Activated naive CD4-positive, alpha-beta T cell treated with anti-CD3 and anti-CD28 coated beads for 36 hours (primary cell): Measurements from ENCODE around the gene MAP1LC3C. TPM values are rescaled to one million over a fixed set of nuclear protein-coding genes. Genes with fewer than 3 reads are reported as not detected.
A peak's percentile ranks its signal among the peaks of the same experiment; 100 is the strongest.

Experiments used
- CTCF ChIA-PET: fragments of 350-600 bp; sonication (Branson Sonifier 250); formaldehyde crosslinking; loops from one replicate; lab custom pipeline; 2021; ENCODE audit warnings: antibody characterized with exemption; lab: Charles Lee
- DNase-seq: peaks from one replicate; pipeline ENCODE4 v3.0.0-alpha.2; 2020
- H3K27ac Mint-ChIP-seq: one replicate; pipeline ENCODE4 v1.8.0; 2021; ENCODE audit warnings: mild to moderate bottlenecking, mixed read lengths
- H3K27me3 Mint-ChIP-seq: one replicate; pipeline ENCODE4 v1.8.0; 2021; ENCODE audit warnings: low read depth, mixed read lengths
- H3K36me3 Mint-ChIP-seq: one replicate; pipeline ENCODE4 v1.8.0; 2021; ENCODE audit warnings: low read depth, mixed read lengths
- H3K4me1 Mint-ChIP-seq: one replicate; pipeline ENCODE4 v1.8.0; 2021; ENCODE audit warnings: low read depth, mixed read lengths
- H3K4me3 Mint-ChIP-seq: one replicate; pipeline ENCODE4 v1.8.0; 2021; ENCODE audit warnings: mild to moderate bottlenecking, moderate library complexity, mixed read lengths
- H3K9me3 Mint-ChIP-seq: one replicate; pipeline ENCODE4 v1.8.0; 2021; ENCODE audit warnings: mixed read lengths
- intact Hi-C: fragments of 100-400 bp; cut with micrococcal nuclease; formaldehyde crosslinking; loops from one replicate; pipeline ENCODE4 v1.15.1; 2023
- total RNA-seq, 2 experiments: library from RNA; stranded (reverse); gene quantifications; one replicate each; pipeline ENCODE4 v1.2.3, GENCODE V29; 2021

MAP1LC3C gene
- not detected for total RNA-seq

DNA sequence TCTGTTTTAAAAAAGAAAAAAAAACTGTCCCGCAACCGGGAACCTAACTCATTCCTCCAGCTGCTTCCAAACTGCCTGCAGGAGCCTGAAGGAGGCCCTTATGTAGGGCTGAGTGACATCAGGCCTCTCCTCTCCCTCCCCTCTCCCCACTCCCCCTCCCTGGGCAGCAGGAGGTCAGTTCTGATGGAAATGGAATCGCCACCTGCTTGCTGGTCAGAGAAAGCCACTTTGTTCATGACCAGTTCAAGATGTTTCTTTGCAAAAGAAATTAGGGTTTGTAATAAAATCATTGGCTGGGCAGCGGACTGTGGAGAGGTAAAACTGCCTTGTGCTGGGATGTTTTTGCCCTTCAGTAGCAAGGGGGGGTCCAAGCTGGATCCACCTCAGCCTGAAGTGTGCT is at the start of gene MAP1LC3C:
Gene MAP1LC3C (minus strand): TSS at position 73 of the 400 bp plus-strand sequence. CDS start 90 bp downstream, outside the sequence.
- H3K9me3 Mint-ChIP-seq, result no peaks in the 10 kb centered on the region
- H3K27me3 Mint-ChIP-seq, result peaks cover 1% of the 10 kb centered on the region
- H3K4me3 Mint-ChIP-seq, result peak within 1 kb of the TSS; percentile 54
- DNase-seq, result no peak
- intact Hi-C loops, result loop anchor here (5.0 kb wide), 1 partner anchor 482 kb away; the partner anchor contains the start of gene FH
- no peaks in the 10 kb centered on the region for H3K36me3 Mint-ChIP-seq
- no peak within 1 kb of the TSS for H3K27ac Mint-ChIP-seq
- peaks cover 3% of the 10 kb centered on the region for H3K4me1 Mint-ChIP-seq
- CTCF ChIA-PET, result interaction anchor here (0.6 to 3.1 kb wide), 17 partner anchors 8 to 467 kb away, joined by 3 to 20 read pairs (median 5); partner anchors contain the start of gene KMO

DNA sequence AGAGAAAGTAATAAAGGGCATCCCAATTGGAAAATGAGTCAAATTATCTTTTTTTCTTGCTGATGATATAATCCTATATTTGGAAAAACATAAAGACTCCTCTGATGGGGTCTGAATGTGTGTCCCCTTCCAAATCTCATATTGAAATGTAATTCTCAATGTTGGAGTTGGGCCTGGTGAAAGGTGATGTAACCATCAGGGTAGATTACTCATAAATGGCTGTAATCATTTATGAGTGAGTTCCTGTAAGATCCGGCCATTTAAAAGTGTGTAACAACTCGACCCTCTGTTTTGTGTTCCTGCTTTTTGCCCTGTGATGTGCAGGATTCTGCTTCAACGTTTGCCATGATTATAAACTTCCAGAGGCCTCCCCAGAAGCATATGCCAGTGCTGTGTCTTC is 44.3 kb upstream of the MAP1LC3C start:
- DNase-seq, result no peak
- intact Hi-C loops, result no loop called here
- CTCF ChIA-PET, result no interaction called here
- Mint-ChIP-seq H3K4me1 (no peaks in the 10 kb centered on the region), H3K27ac (no peak overlapping the region), H3K9me3 (peaks cover 4% of the 10 kb centered on the region), H3K4me3 (no peak overlapping the region), H3K36me3 (no peaks in the 10 kb centered on the region), H3K27me3 (no peaks in the 10 kb centered on the region)

DNA sequence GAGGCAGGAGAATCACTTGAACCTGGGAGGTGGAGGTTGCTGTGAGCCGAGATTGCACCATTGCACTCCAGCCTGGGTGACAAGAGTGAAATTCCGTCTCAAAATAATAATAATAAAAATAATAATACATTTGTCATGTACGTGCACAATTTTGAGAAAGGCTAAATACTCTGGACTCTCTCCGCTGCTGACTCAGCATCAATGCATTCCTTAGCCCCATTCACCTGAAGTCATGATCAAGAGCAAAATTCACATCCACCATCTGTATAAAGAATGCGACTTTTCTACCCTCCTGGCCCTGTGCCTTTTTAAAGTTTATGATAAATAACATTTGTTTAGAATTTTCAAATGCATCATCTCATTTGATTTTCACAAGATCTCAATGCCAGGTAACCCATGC is 35.5 kb upstream of the MAP1LC3C start:
- H3K27ac Mint-ChIP-seq, result no peak overlapping the region
- H3K27me3 Mint-ChIP-seq, result peaks cover 7% of the 10 kb centered on the region
- CTCF ChIA-PET, result no interaction called here
- no peak overlapping the region for H3K4me3 Mint-ChIP-seq
- no peaks in the 10 kb centered on the region for H3K9me3 Mint-ChIP-seq
- H3K36me3 Mint-ChIP-seq, result no peaks in the 10 kb centered on the region
- no peak for DNase-seq
- intact Hi-C loops, result no loop called here
- H3K4me1 Mint-ChIP-seq, result no peaks in the 10 kb centered on the region

DNA sequence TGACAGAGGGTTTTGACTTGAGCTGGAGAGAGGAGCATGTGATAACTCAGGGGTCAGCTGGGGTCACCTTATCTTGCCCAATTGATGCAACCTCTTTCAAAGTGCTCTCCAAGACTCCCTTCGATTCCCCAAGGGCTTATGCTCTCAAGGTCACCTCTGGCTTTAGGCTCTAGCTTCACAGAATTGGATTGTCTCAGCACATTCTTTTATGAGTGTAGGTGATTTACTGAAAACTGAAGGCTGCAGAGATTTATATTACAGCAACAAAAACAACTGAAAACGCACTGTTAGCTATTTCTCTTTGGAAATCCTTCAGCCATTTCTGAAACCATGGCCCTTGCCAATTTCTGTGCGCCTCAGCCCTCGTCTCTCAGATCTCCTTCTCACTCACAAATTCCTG is 34.5 kb upstream of the MAP1LC3C start:
- Mint-ChIP-seq H3K36me3 (no peaks in the 10 kb centered on the region), H3K4me3 (no peak overlapping the region), H3K4me1 (no peaks in the 10 kb centered on the region), H3K27ac (no peak overlapping the region), H3K27me3 (peaks cover 7% of the 10 kb centered on the region), H3K9me3 (no peaks in the 10 kb centered on the region)
- CTCF ChIA-PET, result no interaction called here
- DNase-seq, result no peak
- intact Hi-C loops, result no loop called here

DNA sequence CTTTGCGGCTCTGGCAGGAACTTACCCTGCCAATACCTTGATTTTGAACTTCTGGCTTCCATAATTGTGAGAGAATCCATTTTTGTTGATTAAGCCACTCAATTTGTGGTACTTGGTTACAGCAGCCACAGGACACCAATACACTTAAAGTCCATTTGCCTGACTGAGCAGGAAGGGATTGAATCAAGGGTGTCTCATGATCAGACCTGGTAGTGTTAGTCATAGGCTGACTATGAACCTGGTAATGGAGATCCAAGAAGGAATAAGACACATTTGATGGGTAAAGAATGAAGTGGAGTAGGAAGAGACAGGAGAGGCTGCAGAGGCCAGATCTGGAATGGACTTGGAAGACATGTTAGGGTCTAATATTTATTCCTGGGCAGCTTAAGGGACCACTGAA is 31.2 kb upstream of the MAP1LC3C start:
- no peak for DNase-seq
- H3K9me3 Mint-ChIP-seq, result no peaks in the 10 kb centered on the region
- CTCF ChIA-PET, result no interaction called here

DNA sequence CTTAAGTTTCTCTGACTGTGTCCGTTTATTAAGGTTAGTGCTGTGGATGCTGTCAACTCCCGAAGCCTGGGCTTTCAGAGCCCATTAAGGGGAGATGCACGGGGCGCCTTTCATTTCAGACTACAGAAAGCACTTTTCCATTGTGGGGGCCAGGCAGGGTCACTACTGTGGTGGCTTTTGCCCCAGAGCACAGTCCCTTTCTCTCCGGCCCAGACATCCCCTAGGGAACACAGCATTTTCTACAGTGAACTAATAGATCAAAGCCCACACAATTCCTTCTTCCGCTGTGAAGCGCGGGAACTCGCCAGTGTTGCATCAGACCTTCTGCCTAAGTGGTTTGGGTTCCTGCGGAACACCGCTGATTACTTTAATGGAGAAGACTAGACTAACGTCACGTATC is 26.8 kb upstream of the MAP1LC3C start:
- DNase-seq, result no peak
- Mint-ChIP-seq H3K4me3 (no peak overlapping the region), H3K4me1 (no peaks in the 10 kb centered on the region), H3K9me3 (no peaks in the 10 kb centered on the region), H3K27ac (no peak overlapping the region), H3K36me3 (no peaks in the 10 kb centered on the region), H3K27me3 (no peaks in the 10 kb centered on the region)
- intact Hi-C loops, result no loop called here
- CTCF ChIA-PET, result no interaction called here

More for the DNA sequence above, 31.2 kb upstream of the MAP1LC3C start:
- H3K36me3 Mint-ChIP-seq, result no peaks in the 10 kb centered on the region
- intact Hi-C loops, result no loop called here
- no peak overlapping the region for H3K4me3 Mint-ChIP-seq
- H3K27ac Mint-ChIP-seq, result no peak overlapping the region
- no peaks in the 10 kb centered on the region for H3K27me3 Mint-ChIP-seq
- no peaks in the 10 kb centered on the region for H3K4me1 Mint-ChIP-seq

DNA sequence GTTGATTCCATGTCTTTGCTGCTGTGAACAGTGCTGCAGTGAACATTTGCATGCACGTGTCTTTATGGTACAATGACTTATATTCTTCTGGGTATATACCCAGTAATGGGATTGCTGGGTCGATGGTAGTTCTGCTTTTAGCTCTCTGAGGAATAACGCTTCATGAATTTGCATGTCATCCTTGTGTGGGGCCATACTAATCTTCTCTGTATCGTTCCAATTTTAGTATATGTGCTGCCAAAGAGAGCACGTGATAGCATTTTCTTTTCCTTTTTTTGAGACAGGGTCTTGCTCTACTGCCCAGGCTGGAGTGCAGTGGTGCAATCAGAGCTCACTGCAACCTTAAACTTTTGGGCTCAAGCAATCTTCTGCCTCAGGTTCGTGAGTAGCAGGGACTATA is 24.9 kb upstream of the MAP1LC3C start:
- intact Hi-C loops, result no loop called here
- Mint-ChIP-seq H3K4me1 (no peaks in the 10 kb centered on the region), H3K27me3 (no peaks in the 10 kb centered on the region)

DNA sequence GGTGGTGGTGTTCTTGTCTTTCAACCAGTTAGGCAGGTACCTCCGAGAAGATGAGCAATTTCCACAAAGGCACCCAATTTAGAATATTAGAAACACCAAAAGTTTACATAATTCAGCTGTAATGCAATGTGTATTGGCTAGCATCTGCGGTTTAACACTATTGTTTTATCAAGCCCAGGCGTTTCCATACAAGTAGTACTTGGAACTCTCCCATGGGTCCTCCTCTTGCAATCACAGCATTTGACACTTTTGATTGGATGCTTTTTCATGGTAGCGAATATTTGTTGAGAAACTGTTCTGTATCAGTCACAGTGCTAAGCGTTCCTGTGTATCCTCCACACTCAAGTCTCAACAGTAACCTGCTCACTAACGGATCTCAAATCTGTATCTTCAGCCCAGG is 20.1 kb upstream of the MAP1LC3C start:
- DNase-seq, result no peak
- no peak overlapping the region for H3K4me3 Mint-ChIP-seq
- intact Hi-C loops, result loop anchor here (2.0 to 5.0 kb wide), 2 partner anchors 172 to 1306 kb away; partner anchors contain the start of gene EXO1
- CTCF ChIA-PET, result interaction anchor here (0.6 to 1.1 kb wide), 2 partner anchors 13 to 202 kb away, joined by 3 to 8 read pairs; no protein-coding TSS in a partner anchor
- H3K9me3 Mint-ChIP-seq, result no peaks in the 10 kb centered on the region
- H3K4me1 Mint-ChIP-seq, result no peaks in the 10 kb centered on the region
- H3K27me3 Mint-ChIP-seq, result no peaks in the 10 kb centered on the region
- no peak overlapping the region for H3K27ac Mint-ChIP-seq
- no peaks in the 10 kb centered on the region for H3K36me3 Mint-ChIP-seq

More for the DNA sequence above, 24.9 kb upstream of the MAP1LC3C start:
- H3K9me3 Mint-ChIP-seq, result no peaks in the 10 kb centered on the region
- H3K4me3 Mint-ChIP-seq, result no peak overlapping the region
- no peaks in the 10 kb centered on the region for H3K36me3 Mint-ChIP-seq
- CTCF ChIA-PET, result no interaction called here
- no peak overlapping the region for H3K27ac Mint-ChIP-seq
- DNase-seq, result no peak

DNA sequence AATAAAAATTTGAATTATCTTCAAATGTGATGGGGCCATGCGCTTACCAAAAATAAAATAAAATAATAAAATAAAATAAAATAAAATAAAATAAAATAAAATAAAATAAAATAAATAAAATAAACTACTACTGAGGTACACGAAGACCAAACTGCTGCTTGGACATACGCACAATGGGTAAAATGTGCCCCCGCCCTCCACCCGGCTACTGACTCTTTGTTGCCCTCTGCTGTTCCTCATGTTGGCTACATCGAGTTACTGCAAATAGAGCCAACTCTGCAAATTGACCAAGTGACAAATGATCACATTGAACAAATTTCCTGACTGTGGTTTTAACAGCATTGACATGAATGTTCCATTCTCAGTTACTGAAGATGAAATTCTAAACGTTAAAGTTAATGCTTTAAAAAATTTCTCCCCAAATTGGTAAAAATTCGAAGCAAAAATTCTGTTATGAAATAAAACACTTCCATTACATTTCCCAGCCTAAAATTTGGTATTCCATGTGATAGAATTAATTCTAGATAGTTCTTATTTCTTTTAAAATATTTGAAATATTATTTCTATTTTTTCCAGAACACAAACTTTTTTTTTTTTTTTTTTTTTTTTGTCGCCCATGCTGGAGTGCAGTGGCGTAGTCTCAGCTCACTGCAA is 18.8 kb upstream of the MAP1LC3C start:
- H3K36me3 Mint-ChIP-seq, result no peaks in the 10 kb centered on the region
- DNase-seq, result peak; percentile 43
- H3K27me3 Mint-ChIP-seq, result no peaks in the 10 kb centered on the region
- H3K4me3 Mint-ChIP-seq, result no peak overlapping the region
- CTCF ChIA-PET, result interaction anchor here (0.6 to 1.1 kb wide), 6 partner anchors 58 to 1678 kb away, joined by 3 read pairs; no protein-coding TSS in a partner anchor
- H3K27ac Mint-ChIP-seq, result no peak overlapping the region
- no peaks in the 10 kb centered on the region for H3K4me1 Mint-ChIP-seq
- intact Hi-C loops, result loop anchor here (1.0 to 5.0 kb wide), 5 partner anchors 121 to 1307 kb away; partner anchors contain the start of gene EXO1
- no peaks in the 10 kb centered on the region for H3K9me3 Mint-ChIP-seq

DNA sequence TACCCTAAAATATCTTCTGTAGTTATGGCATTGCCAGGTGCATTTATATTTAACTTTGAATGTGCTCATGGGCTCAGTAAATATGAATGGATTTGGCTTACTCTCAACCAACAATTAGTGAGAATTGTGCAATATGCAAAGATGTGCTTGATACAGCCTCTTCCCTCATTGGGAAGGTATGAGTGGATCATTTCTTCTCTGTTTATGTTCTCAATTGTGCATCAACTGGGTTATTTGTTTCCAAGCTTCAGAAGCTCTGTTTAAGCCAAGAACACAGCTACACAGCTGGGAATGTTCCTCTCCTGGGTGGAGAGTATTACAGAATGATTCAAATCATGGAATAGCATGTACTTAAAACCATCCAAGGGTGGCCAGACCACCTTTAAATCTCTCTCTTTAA is 17.6 kb upstream of the MAP1LC3C start:
- H3K27me3 Mint-ChIP-seq, result no peaks in the 10 kb centered on the region
- H3K36me3 Mint-ChIP-seq, result no peaks in the 10 kb centered on the region
- no peak overlapping the region for H3K27ac Mint-ChIP-seq
- H3K9me3 Mint-ChIP-seq, result no peaks in the 10 kb centered on the region
- H3K4me3 Mint-ChIP-seq, result no peak overlapping the region
- no peaks in the 10 kb centered on the region for H3K4me1 Mint-ChIP-seq
- DNase-seq, result no peak
- intact Hi-C loops, result loop anchor here (5.0 kb wide), 1 partner anchor 169 kb away; the partner anchor contains the start of gene EXO1
- CTCF ChIA-PET, result interaction anchor here (1.0 to 1.1 kb wide), 3 partner anchors 12 to 407 kb away, joined by 3 read pairs; no protein-coding TSS in a partner anchor

DNA sequence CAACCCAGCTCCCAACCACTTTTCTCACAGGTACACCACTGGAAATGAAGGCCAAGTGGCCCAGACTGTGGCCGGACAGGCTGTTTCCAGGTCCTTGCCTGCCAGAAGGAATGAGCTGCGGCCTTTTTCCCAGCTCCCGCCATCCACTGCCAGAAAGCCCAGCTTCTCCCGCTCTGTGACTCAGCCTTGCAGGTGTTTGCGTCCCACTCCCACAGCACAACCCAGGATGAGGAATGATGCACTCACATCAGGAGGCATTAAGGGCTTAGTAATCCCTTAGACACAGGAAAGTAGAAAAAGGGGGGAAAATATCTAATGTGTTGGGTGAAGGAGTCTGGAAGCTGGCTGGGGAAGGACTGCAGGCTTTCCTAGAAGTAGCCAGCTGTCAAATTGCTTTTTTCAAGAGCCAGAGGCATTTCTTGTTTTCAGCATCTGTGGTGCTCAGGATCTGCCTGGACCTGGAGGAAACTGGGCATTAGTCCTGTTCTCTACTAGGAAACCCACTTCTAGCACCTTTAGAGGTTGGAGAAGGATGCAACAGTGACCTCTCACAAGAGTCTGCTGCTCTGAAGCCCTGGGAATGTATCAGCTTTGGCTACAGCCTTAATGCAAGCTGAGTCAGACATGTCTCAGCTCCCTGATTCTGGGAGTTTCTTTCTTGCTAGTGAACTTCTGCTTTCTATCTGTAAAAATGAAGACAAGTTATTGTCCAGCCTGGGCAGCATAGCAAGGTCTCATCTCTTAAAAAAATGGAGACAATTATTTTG is 13.2 kb upstream of the MAP1LC3C start:
- Mint-ChIP-seq H3K9me3 (no peaks in the 10 kb centered on the region), H3K27me3 (peaks cover 2% of the 10 kb centered on the region), H3K36me3 (no peaks in the 10 kb centered on the region), H3K27ac (no peak overlapping the region), H3K4me1 (no peaks in the 10 kb centered on the region), H3K4me3 (no peak overlapping the region)
- CTCF ChIA-PET, result interaction anchor here (0.8 kb wide), 1 partner anchor 15 kb away, joined by 6 read pairs; no protein-coding TSS in a partner anchor
- intact Hi-C loops, result no loop called here
- DNase-seq, result no peak

DNA sequence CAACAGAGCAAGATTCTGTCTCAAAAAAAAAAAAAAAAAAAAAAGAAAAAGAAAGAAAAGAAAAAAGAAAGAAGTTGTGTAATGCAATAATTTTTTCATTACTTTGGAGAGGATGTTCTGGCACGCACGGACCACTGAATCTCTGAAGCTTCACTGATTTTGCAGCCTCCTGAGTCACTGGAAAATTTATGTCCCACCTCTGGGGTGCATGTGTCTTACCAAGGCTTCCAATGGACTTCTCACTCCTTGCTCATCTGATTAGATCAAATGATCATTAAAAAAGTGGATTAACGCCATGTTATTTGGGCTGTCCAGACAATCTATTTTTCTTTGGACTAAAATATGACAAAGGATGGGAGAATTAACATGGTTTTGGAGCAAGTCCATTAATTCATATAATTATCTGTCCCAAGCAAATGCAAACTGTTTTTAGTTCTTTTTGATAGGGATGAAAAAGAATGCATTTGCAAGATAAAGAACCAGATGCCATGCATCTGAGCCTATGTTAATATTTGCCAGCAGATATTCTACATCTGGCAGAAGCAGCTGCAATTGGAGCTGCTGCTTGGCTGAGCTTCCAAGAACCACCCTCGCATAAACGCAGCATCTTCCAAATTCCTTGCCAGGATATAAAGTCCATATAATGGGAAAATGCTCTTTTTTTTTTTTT is 10.1 kb upstream of the MAP1LC3C start:
- H3K9me3 Mint-ChIP-seq, result no peaks in the 10 kb centered on the region
- H3K4me3 Mint-ChIP-seq, result no peak overlapping the region
- H3K27me3 Mint-ChIP-seq, result peaks cover 2% of the 10 kb centered on the region
- no peak overlapping the region for H3K27ac Mint-ChIP-seq
- no peaks in the 10 kb centered on the region for H3K36me3 Mint-ChIP-seq
- intact Hi-C loops, result no loop called here
- CTCF ChIA-PET, result interaction anchor here (1.5 kb wide), 1 partner anchor 11 kb away, joined by 6 read pairs; the partner anchor contains the start of gene MAP1LC3C
- no peaks in the 10 kb centered on the region for H3K4me1 Mint-ChIP-seq
- no peak for DNase-seq
